NCI-H2227 treated with DMSO at 0.1 percent for 48 hours (cell line): Measurements from ENCODE around the gene IKZF2.

Source experiments
- DNase-seq: peaks from one replicate; lab custom pipeline; 2025; lab: John Stamatoyannopoulos, UW

The IKZF2 gene

GRCh38 chr2:213152888-213153287, 1.5 kb upstream of the IKZF2 start:
- DNase-seq = no peak

DNA sequence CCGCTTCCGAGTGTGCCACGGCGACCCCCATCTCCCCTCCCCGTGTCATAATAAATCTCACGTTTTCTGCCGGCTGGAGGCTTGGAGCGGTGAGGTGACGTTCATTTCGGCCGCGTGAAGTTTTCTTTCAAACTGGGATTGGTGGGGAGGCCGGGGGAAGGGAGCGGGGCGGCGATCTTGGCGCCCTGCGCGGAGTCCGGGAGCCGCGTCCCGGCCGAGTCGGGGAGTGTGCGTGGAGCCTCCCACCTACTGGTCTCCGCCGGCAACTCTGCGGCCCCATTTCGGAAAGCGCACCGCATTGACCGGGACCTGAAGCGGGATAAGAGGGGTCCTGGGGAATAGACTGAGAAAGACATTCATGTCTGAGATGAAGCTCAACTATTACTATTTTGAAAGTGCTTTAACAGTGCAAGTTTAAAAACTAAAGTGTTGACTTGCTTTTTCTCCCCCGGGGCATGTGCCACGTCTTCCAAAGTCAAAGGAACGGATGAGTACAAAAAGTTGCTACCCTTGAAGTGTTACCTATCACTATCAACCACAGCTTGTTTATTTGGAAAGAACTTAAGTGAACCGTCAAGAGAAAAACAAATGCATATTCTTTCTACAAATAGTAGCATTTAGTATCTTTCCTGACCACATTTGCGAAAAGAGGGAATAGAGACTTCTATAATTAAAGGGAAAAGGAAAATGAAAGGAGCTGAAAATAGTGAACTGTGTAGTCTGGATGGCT, 818 bp upstream of the IKZF2 start:
- DNase-seq = peak; percentile 76

DNA sequence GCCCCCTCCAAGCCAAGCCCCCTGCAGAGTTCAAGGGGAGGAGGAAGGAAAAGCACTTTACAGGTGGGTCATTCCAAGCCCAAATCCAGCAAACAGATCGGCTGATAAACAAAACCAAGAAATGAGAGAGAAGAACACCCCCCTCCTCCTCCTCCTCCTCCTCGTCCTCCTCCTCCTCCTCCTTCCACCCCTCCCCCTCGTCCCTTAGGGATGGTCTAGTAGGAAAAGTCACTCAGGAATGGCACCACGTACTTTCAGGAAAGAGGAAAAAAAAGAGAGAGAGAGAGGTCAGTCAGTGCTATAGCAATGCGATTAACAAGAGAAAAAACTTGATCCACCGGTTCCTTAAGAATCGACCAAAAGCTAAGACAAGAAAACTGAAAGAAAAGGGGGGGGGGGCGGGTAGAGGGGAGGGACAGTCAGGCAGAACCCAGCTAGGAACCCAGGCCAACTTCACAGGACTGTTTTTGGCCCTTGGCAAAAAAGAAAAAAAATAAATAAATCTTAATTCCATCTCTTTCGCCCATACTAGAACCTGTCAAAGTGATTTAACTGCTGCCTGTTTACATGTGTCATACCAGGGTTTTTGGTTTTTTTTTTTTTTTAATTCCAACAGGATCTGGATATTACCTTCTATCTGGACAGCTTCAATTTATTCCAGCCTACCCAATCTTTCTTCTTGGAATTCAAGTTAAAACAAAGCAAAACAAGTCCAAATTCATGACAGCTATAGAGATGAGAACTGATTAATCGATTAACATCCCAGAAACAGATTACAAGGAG, 906 bp downstream of the IKZF2 start:
- no peak for DNase-seq

DNA sequence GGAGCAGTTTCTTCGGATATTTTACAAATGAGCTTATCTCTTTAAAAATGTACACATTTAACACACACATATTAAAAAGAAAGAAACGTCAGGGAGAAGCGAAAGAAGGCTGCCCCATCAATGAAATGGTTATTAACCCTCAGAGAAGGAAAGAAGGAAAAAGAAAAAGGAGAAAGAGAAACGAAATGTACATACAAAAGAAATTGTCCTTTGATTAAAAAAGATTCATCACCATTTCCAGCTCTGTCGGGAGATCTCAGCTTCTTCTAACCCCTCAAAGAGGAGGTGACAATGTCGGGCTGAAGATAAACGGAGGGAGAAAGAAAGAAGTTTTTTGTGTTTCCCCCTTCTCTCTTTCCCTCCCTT, 1.5 kb downstream of the IKZF2 start:
- DNase-seq = no peak

DNA sequence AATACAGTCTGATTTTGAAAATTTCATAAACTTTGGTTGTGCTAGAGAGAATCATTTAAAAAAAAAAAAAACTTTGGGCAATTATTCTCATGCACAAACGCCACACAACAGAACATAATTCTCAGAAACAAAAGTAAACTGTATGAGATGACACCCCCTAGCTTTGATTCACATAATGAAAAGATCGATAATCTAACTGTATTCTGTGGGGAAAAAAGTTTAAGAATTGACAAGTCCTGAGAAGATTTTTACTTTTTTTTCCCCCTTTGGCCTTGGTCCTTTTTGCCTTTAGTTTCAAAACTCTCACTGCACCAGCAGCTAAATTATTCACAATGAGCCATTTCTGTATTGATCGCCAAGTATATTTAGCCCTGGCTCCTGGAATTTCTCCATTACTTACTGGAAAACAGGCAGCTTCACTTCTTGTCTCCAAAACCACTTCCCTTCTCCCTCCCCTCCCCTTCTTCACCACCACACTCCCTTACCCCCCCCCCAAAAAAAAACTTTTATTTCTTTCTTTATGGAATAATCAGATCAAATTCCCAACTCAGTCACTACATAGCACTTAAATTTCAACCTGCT, 2.0 kb downstream of the IKZF2 start:
- DNase-seq = no peak

DNA sequence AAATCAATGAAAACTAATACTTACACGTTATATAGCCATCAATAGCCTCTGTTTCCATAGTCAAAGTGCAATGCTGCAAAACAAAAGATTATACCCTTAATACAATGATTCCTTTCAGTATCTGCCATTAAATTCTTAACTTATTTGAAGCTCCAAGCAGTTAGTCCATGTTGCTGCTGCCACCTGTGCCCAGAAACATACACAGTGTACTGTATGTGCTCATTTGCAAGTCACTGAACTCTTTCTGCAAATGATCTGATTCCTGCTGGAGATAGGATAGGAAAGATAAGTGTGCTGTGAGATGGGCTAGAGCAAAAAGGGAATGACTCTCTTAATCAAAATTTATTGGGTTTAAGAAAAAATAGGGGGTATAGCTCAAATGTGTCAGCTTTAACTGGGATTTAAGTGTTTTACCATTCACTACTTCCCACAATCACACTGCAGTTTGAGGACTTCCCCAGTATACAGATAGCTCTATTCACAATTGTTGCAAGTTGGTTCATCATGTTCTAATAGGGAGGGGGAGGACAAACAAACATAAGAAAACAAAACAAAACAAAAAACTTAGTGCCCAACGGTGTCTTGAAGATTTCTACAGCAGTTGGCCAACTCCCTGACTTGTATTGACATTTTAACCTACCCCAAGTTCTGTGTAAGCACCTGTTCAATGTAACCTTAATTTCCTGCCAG, 2.7 kb downstream of the IKZF2 start:
- DNase-seq = no peak

GRCh38 chr2:213147538-213147937, 3.9 kb downstream of the IKZF2 start:
- no peak for DNase-seq

DNA sequence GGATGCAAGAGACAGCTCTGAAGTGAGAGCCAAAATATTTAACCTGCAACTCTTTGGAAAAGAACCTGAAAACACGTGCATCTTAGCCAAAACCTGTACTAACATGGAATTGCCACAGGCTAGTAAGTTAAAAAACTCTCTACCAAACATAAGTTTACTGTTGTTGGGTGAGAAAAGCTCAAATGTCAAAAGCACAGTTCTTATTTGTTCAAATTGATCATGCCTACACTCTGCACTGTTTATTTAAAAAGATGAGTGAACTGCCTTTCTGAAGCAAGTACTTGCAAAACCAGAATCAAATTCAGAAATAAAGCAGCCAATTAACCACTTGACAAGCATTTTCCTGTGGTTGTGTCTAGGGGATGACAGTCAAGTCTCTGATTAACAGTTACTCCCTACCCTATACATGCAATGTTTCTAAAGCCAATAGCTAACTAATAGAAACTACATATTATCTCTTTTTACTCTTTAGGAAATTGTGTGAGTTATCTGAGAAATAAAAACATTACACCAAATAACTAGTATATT, 5.6 kb downstream of the IKZF2 start:
- peak; percentile 12 for DNase-seq

DNA sequence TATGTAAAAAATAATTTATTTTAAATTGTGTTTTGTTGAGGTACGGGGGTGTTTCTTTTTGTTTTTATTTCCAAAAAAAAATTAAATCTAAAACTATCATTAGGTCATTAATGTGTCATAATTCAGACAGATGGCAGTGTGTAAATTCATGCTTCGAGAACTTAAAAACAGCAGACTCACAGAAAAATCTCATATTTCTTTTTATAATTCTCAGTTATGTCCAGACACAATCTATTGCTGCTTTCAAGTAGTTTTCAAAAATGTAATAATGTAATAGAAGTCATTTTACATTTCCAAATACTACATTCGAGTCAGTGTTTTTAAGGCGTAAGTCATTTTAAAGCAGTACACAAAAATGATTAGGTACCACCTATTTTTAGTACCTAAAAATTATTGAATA, 14.3 kb downstream of the IKZF2 start:
- DNase-seq = no peak

- DNase-seq = no peak
Measured at GRCh38 chr2:213129311-213129710, 22.1 kb downstream of the IKZF2 start.

GRCh38 chr2:213125646-213126347, 25.6 kb downstream of the IKZF2 start:
- no peak for DNase-seq

DNA sequence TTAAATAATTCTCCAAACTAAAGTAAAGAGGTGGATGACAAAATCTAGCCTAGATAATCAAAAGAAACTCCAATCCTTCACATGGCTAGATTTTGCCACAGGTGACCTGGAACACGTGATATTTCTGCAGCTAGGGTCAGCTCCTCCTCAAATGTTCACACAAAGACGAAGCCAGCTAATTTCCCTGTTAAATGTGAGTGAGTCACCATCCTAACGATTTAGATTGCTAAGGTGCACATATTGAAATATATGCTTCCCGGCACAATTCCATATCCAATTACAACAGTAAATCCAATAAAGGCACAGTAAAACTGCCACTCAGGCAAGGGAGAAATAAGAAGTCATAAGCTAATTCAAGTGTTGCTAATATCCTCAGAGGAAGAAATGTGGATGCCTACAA, 28.7 kb downstream of the IKZF2 start:
- DNase-seq = no peak

GRCh38 chr2:213121690-213122089, 29.7 kb downstream of the IKZF2 start:
- DNase-seq = no peak

GRCh38 chr2:213119061-213119809, 32.2 kb downstream of the IKZF2 start:
- no peak for DNase-seq

GRCh38 chr2:213108308-213108707, 43.1 kb downstream of the IKZF2 start:
- no peak for DNase-seq

- DNase-seq = no peak
Measured at GRCh38 chr2:213107728-213108127, 43.7 kb downstream of the IKZF2 start.

DNA sequence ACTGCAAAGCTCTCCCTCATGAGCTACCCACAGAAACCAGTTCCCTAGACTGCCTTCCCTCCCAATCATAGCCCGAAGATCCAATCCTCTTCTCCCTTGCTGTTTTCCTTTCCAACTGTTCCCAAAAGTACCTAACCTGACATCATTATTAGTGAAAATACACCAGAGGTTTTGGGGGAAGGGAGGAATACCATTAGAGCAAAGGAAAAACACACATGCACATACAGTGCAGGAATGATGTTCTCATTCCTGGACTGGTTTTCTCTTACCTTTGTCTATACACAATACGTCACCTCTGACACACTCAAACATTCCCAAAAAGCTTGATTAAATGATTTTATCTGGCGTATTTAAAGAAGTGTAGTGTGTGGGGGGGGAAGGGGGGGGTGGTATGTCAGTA, 46.2 kb downstream of the IKZF2 start:
- no peak for DNase-seq

DNA sequence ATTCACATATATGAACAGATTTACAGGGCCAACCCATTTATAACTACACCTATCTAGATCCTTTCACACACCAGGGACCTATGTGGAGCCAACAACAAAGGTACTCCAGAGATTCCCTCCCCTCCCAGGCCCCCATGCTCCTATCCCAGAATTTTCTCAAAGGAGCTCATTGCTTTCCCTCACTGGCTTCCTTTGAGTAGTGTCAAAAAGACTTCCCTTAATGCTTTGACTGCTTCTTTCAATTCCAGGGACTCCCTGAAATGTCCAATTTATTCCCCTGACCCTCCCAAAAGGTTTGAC, 46.6 kb downstream of the IKZF2 start:
- DNase-seq = no peak

- no peak for DNase-seq
Measured at GRCh38 chr2:213104092-213104902, 47.1 kb downstream of the IKZF2 start.

DNA sequence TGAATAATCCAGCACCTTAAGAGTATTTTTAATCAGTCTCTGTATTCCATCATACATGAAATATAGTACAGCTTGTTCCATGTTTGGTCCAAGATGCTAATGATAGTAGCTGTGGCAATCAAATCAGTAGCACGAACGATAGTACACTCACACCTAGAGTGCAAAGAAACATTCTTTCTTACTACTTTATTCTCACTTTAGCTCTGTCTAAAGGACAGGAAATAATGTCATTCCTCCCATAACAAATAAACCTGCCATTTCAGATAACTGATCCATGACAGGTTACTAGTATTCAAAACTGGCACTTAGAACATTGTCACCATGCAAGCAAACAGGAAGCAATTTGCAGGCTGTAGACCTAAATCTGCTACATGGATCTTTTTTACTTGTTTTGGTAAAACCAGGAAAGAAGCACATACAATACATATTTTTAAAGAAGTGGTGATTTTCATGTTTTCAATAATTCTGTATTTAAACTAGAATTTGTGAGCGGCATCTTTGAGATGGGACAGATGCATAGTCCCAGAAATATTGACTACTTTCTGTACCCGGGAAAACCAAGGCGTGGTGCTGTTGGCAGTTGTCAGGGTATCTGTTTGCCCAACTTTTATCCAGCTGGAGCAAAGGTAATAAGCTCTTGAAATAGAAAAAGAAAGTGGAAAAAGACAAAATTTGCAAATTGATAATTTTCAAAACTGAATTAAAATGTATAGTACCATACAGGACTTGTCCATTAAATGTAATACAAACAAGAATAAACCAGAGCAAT, 49.5 kb downstream of the IKZF2 start:
- no peak for DNase-seq
